Ramos (cell line): ENCODE data around the gene MYZAP.

Experiments used
- in situ Hi-C: fragments of 300-500 bp; cut with MboI; formaldehyde crosslinking; loops from one replicate; pipeline ENCODE4 v1.14.3; 2022; ENCODE audit warnings: low sequenced_read_pairs; ENCODE audit not compliant: unreplicated experiment

The MYZAP gene

GRCh38 chr15:57731530-57732103, 139.9 kb downstream of the MYZAP start:
- in situ Hi-C loops, result no loop called here

- in situ Hi-C loops, result no loop called here
These were observed 141.0 kb downstream of the MYZAP start for GRCh38 chr15:57732526-57733331.

GRCh38 chr15:57734860-57735259, 143.2 kb downstream of the MYZAP start:
- in situ Hi-C loops, result no loop called here
